ENCODE results near the gene ZFP36. TPM values are rescaled to one million over a fixed set of nuclear protein-coding genes. Genes with fewer than 3 reads are reported as not detected.
"Not testable (repeated sequence)": the region's sequence is repeated elsewhere in the genome, so short reads cannot be mapped to it uniquely, and the experiment has no call there.

The ZFP36 gene
- total RNA-seq, 3 donors from 2014 or later (not counting 1 experiment from before 2014, with no cell fraction given), result 1,232 to 2,074 (median 1,769) TPM

GRCh38 chr19:39375929-39376328 is 30.7 kb upstream of the ZFP36 start:
- no peak overlapping the region for H3K4me3 ChIP-seq (ENCODE audit: low read length)
- no peak for ATAC-seq
- DNase-seq, result no peak
- TF ChIP-seq CTCF (IDR thresholded peaks at IDR 0.05), result no peak
- no peaks in the 10 kb centered on the region for H3K27me3 Mint-ChIP-seq (ENCODE audit: low read depth in 2 of 2)
- H3K4me1 Mint-ChIP-seq, result peaks cover 0 to under 1% of the 10 kb centered on the region in 2 donors
- H3K36me3 Mint-ChIP-seq, result peaks cover 9% of the 10 kb centered on the region
- H3K9me3 ChIP-seq (ENCODE audit: control insufficient read depth, insufficient read depth, low read length), result no peaks in the 10 kb centered on the region
- intact Hi-C loops (cut with micrococcal nuclease), result no loop called here
- H3K36me3 ChIP-seq (ENCODE audit: control insufficient read depth, insufficient read depth, low read length), result peaks cover 68% of the 10 kb centered on the region
- no peak overlapping the region for H3K27ac Mint-ChIP-seq
- H3K9me3 Mint-ChIP-seq, result no peaks in the 10 kb centered on the region
- no peaks in the 10 kb centered on the region for H3K4me1 ChIP-seq (ENCODE audit: control insufficient read depth, insufficient read depth, low read length)
- no peaks in the 10 kb centered on the region for H3K27me3 ChIP-seq (ENCODE audit: control insufficient read depth, insufficient read depth, low read length)
- H3K27ac ChIP-seq (ENCODE audit: low read length), result no peak overlapping the region
- H3K4me3 Mint-ChIP-seq, result no peak overlapping the region

- intact Hi-C loops (cut with micrococcal nuclease), result no loop called here
- Histone ChIP-seq H3K9me3 (ENCODE audit: control insufficient read depth, insufficient read depth, low read length) (no peaks in the 10 kb centered on the region), H3K27ac (ENCODE audit: low read length) (no peak overlapping the region), H3K4me3 (ENCODE audit: low read length) (no peak overlapping the region), H3K4me1 (ENCODE audit: control insufficient read depth, insufficient read depth, low read length) (no peaks in the 10 kb centered on the region), H3K27me3 (ENCODE audit: control insufficient read depth, insufficient read depth, low read length) (no peaks in the 10 kb centered on the region), H3K36me3 (ENCODE audit: control insufficient read depth, insufficient read depth, low read length) (peaks cover 71% of the 10 kb centered on the region)
- ATAC-seq (no peak), DNase-seq (no peak)
- Mint-ChIP-seq H3K36me3 (peaks cover 15% of the 10 kb centered on the region), H3K9me3 (no peaks in the 10 kb centered on the region), H3K27me3 (ENCODE audit: low read depth in 2 of 2) (no peaks in the 10 kb centered on the region), H3K4me1 (peaks cover 0 to 6% of the 10 kb centered on the region in 2 donors), H3K27ac (no peak overlapping the region), H3K4me3 (no peak overlapping the region)
- no peak for TF ChIP-seq CTCF (IDR thresholded peaks at IDR 0.05)
- 96% methylated on average over 18 of the region's 18 CpGs for WGBS (ENCODE audit: insufficient coverage)
Measured at GRCh38 chr19:39377373-39378362, 29.0 kb upstream of the ZFP36 start.

- H3K9me3 ChIP-seq (ENCODE audit: control insufficient read depth, insufficient read depth, low read length); ATAC-seq; intact Hi-C loops (cut with micrococcal nuclease); H3K4me1 ChIP-seq (ENCODE audit: control insufficient read depth, insufficient read depth, low read length); H3K9me3 Mint-ChIP-seq; H3K4me3 ChIP-seq (ENCODE audit: low read length); H3K27me3 ChIP-seq (ENCODE audit: control insufficient read depth, insufficient read depth, low read length); DNase-seq; H3K27ac ChIP-seq (ENCODE audit: low read length); H3K27me3 Mint-ChIP-seq (ENCODE audit: low read depth in 2 of 2); H3K4me3 Mint-ChIP-seq; H3K4me1 Mint-ChIP-seq: not testable (repeated sequence)
- Mint-ChIP-seq H3K36me3 (peaks cover 15% of the 10 kb centered on the region), H3K27ac (peak overlapping the region in 1 of 2 donors; percentile 18)
- H3K36me3 ChIP-seq (ENCODE audit: control insufficient read depth, insufficient read depth, low read length), result peaks cover 82% of the 10 kb centered on the region
- WGBS (ENCODE audit: insufficient coverage), result 100% methylated on average over 4 of the region's 4 CpGs
Measured at GRCh38 chr19:39379366-39379765, 27.3 kb upstream of the ZFP36 start.

- H3K4me3 Mint-ChIP-seq, result no peak overlapping the region
- peaks cover 81% of the 10 kb centered on the region for H3K36me3 ChIP-seq (ENCODE audit: control insufficient read depth, insufficient read depth, low read length)
- no peak for TF ChIP-seq CTCF (IDR thresholded peaks at IDR 0.05)
- peaks cover 0 to 7% of the 10 kb centered on the region in 2 donors for H3K4me1 Mint-ChIP-seq
- no peaks in the 10 kb centered on the region for H3K27me3 ChIP-seq (ENCODE audit: control insufficient read depth, insufficient read depth, low read length)
- 98% methylated on average over 14 of the region's 14 CpGs for WGBS (ENCODE audit: insufficient coverage)
- no peaks in the 10 kb centered on the region for H3K9me3 ChIP-seq (ENCODE audit: control insufficient read depth, insufficient read depth, low read length)
- intact Hi-C loops (cut with micrococcal nuclease), result no loop called here
- peaks cover 15% of the 10 kb centered on the region for H3K36me3 Mint-ChIP-seq
- H3K4me3 ChIP-seq (ENCODE audit: low read length), result no peak overlapping the region
- ATAC-seq (no peak), DNase-seq (no peak)
- H3K27me3 Mint-ChIP-seq (ENCODE audit: low read depth in 2 of 2), result no peaks in the 10 kb centered on the region
- no peak overlapping the region for H3K27ac ChIP-seq (ENCODE audit: low read length)
- no peaks in the 10 kb centered on the region for H3K9me3 Mint-ChIP-seq
- no peak overlapping the region for H3K27ac Mint-ChIP-seq
- no peaks in the 10 kb centered on the region for H3K4me1 ChIP-seq (ENCODE audit: control insufficient read depth, insufficient read depth, low read length)
Measured at GRCh38 chr19:39379865-39380396, 26.7 kb upstream of the ZFP36 start.
